ENCODE measurements around the gene NAV2. TPM values are rescaled to one million over a fixed set of nuclear protein-coding genes. Genes with fewer than 3 reads are reported as not detected.

Gene NAV2
- total RNA-seq (2022; extraction: Qiagen RNA extraction): 20.8 to 29.3 TPM (median 27.4 TPM) in 5 replicates

GRCh38 chr11:19712281-19713195 is at the start of gene NAV2:
Gene NAV2, plus strand, starts transcription at chr11:19712837. Its CDS starts 859 bp downstream, at chr11:19713696.

GRCh38 chr11:20160425-20161229 is 448.0 kb downstream of the NAV2 start, which contains the start of gene DBX1:
Gene DBX1, minus strand, starts transcription at chr11:20160475. Its CDS starts 151 bp downstream, at chr11:20160324.

